BE2C (cell line): Measurements from ENCODE around the gene NEO1.

Source experiments
- DNase-seq: peaks from one replicate; pipeline ENCODE4 v3.0.0-alpha.2; 2020
- H3K27me3 ChIP-seq: fragments of 250-450 bp; sonication (Bioruptor Pico); 2 replicates; pipeline ENCODE4 v1.5.1; 2020; ENCODE audit warnings: mild to moderate bottlenecking
- H3K36me3 ChIP-seq: fragments of 250-450 bp; sonication (Bioruptor Pico); 2 replicates; pipeline ENCODE4 v1.5.1; 2020; ENCODE audit warnings: mild to moderate bottlenecking
- H3K4me1 ChIP-seq: fragments of 250-450 bp; sonication (Bioruptor Pico); 2 replicates; pipeline ENCODE4 v1.5.1; 2020
- H3K4me3 ChIP-seq: 2 replicates; pipeline ENCODE4 v1.5.1; 2011; ENCODE audit warnings: low read depth, low read length
- H3K9me3 ChIP-seq: fragments of 250-450 bp; sonication (Bioruptor Pico); 2 replicates; pipeline ENCODE4 v1.5.1; 2020
- TF ChIP-seq, protein P1 (sequence below): IDR thresholded peaks from 2 replicates; pipeline ENCODE4 v1.5.1; 2012; ENCODE audit warnings: mild to moderate bottlenecking, low read depth, low read length

NEO1 gene

DNA sequence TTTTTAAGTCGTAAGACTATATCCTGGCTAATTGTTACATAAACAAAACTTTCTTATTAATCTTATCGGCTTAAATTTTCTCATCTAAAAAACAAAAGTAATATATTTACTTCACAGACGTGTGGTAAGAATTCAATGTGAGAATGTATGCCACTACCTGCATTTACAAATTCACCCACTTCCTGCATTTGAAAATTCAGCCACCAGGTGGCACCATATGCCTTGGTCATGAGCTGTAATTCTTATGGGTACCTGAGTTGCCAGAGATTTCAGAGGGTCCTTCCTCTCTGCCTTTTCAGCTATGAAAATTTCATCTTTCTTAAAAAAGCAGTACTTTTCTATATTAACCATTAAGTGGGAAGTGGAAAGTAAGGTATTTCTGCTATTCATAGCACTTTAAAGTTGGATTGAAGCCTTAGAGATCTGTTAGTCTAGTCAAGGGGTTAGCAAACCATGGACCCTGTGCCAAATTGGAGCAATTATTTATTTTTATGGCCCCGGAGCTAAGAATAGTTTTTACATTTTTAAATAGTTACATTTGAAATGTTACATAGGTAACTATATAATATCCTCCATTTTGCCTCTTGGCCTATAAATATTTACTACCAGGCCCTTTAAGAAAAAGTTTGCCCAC is 188.7 kb downstream of the NEO1 start:
- peaks cover 5% of the 10 kb centered on the region; the same call in 1 of the 2 replicates for H3K27me3 ChIP-seq
- H3K4me1 ChIP-seq = no peaks in the 10 kb centered on the region
- H3K9me3 ChIP-seq = no peaks in the 10 kb centered on the region
- peak; percentile 68 for DNase-seq
- H3K36me3 ChIP-seq = no peaks in the 10 kb centered on the region
- TF ChIP-seq, protein P1, sequence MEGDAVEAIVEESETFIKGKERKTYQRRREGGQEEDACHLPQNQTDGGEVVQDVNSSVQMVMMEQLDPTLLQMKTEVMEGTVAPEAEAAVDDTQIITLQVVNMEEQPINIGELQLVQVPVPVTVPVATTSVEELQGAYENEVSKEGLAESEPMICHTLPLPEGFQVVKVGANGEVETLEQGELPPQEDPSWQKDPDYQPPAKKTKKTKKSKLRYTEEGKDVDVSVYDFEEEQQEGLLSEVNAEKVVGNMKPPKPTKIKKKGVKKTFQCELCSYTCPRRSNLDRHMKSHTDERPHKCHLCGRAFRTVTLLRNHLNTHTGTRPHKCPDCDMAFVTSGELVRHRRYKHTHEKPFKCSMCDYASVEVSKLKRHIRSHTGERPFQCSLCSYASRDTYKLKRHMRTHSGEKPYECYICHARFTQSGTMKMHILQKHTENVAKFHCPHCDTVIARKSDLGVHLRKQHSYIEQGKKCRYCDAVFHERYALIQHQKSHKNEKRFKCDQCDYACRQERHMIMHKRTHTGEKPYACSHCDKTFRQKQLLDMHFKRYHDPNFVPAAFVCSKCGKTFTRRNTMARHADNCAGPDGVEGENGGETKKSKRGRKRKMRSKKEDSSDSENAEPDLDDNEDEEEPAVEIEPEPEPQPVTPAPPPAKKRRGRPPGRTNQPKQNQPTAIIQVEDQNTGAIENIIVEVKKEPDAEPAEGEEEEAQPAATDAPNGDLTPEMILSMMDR = peak; percentile 90
- H3K4me3 ChIP-seq = no peak overlapping the region

GRCh38 chr15:73244333-73244732 is 192.1 kb downstream of the NEO1 start:
- no peak for DNase-seq
- TF ChIP-seq, protein P1 = peak; percentile 53
- Histone ChIP-seq H3K4me3 (no peak overlapping the region), H3K27me3 (peaks cover 5% of the 10 kb centered on the region; the same call in 1 of the 2 replicates), H3K4me1 (no peaks in the 10 kb centered on the region), H3K9me3 (no peaks in the 10 kb centered on the region), H3K36me3 (no peaks in the 10 kb centered on the region)

DNA sequence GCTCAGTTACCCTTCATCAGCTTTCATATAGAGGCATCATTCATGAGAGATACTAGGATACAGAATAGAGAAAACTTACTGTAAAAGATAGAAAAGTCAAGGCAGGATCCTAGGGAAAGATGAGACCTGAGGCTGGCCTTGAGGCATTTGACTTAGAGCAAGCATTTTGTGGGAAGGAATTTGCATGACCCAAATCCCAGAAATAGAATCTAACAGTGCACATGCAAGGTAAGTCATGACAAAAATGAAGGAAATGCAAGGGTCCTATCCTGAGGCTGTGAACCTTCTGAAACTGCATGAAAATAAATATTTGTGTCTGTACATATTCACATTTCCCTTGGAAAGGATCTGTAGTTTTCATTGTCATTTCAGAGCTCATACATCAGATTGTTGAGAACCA is 194.2 kb downstream of the NEO1 start:
- TF ChIP-seq, protein P1 = no peak
- Histone ChIP-seq H3K4me1 (no peaks in the 10 kb centered on the region), H3K36me3 (no peaks in the 10 kb centered on the region)

DNA sequence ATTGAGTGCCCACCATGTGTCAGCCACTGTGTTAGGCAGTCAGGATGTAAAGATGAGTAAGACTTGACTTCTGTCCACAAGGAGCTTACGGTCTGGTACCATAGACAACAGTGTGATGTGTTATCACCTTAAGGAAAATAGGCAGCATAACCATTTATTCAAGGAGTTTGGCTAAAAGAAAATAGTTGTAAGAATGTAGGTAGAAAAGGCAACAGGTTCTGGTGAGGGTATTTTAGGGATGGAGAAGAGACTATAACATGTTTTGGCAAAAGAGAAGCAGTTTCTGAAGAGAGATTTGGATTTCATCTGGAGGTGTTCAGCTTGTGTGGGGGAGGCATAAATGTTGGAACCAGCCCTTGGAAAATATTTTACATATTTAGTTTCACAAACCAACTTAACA is 194.6 kb downstream of the NEO1 start:
- TF ChIP-seq, protein P1 = no peak
- H3K4me1 ChIP-seq = no peaks in the 10 kb centered on the region
- no peaks in the 10 kb centered on the region for H3K9me3 ChIP-seq
- H3K27me3 ChIP-seq = peaks cover 5% of the 10 kb centered on the region; the same call in 1 of the 2 replicates
- no peaks in the 10 kb centered on the region for H3K36me3 ChIP-seq
- no peak for DNase-seq
- H3K4me3 ChIP-seq = no peak overlapping the region

More for the DNA sequence above, 194.2 kb downstream of the NEO1 start:
- no peaks in the 10 kb centered on the region for H3K9me3 ChIP-seq
- H3K4me3 ChIP-seq = no peak overlapping the region
- H3K27me3 ChIP-seq = peaks cover 5% of the 10 kb centered on the region; the same call in 1 of the 2 replicates
- no peak for DNase-seq

DNA sequence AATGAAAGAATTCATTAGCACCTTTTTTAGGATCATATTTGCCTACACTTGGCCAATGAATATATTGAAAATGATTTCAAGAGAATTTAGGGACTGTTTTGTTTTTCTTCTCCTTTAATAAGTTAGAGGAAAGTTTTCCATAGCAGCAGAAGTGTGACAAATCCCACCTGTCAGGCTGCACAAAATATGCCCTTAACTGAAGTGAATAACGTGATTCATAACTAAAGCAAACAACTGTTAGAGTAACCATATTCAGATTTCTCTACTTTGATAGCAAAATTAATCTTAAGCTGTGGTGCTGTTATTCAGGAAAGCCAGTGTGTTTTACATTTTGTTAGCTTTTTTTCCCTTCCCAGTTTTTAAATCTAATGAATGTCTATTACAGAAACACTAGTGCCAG is 195.1 kb downstream of the NEO1 start:
- no peaks in the 10 kb centered on the region for H3K4me1 ChIP-seq
- peaks cover 5% of the 10 kb centered on the region; the same call in 1 of the 2 replicates for H3K27me3 ChIP-seq
- no peaks in the 10 kb centered on the region for H3K9me3 ChIP-seq
- no peak overlapping the region for H3K4me3 ChIP-seq
- TF ChIP-seq, protein P1 = no peak
- H3K36me3 ChIP-seq = no peaks in the 10 kb centered on the region
- no peak for DNase-seq

- no peaks in the 10 kb centered on the region for H3K9me3 ChIP-seq
- DNase-seq = no peak
- TF ChIP-seq, protein P1 = no peak
- H3K4me3 ChIP-seq = no peak overlapping the region
- H3K27me3 ChIP-seq = no peaks in the 10 kb centered on the region
- H3K4me1 ChIP-seq = no peaks in the 10 kb centered on the region
- no peaks in the 10 kb centered on the region for H3K36me3 ChIP-seq
Measured at GRCh38 chr15:73249499-73249898, 197.2 kb downstream of the NEO1 start.
